Bronchial epithelial cell (primary cell): ENCODE measurements around the gene CDH13. TPM values are rescaled to one million over a fixed set of nuclear protein-coding genes. Genes with fewer than 3 reads are reported as not detected.

ENCODE experiments used
- DNase-seq: peaks from one replicate; pipeline ENCODE4 v3.0.0-alpha.2; 2010; ENCODE audit warnings: low read depth
- FAIRE-seq: peaks from 2 replicates; lab custom pipeline; 2011; peaks lifted over from hg19 to GRCh38; lab: Jason Lieb, UNC
- H3K27me3 ChIP-seq: 2 replicates; pipeline ENCODE4 v1.5.1; 2011; ENCODE audit warnings: low read length; ENCODE audit not compliant: control insufficient read depth, insufficient read depth
- H3K36me3 ChIP-seq: 2 replicates; pipeline ENCODE4 v1.5.1; 2011; ENCODE audit warnings: low read length; ENCODE audit not compliant: control insufficient read depth, insufficient read depth
- H3K4me3 ChIP-seq: 2 replicates; pipeline ENCODE4 v1.5.1; 2011; ENCODE audit warnings: mild to moderate bottlenecking, low read depth, low read length, control low read depth
- CTCF ChIP-seq: IDR thresholded peaks from 2 replicates; pipeline ENCODE4 v1.5.1; 2011; ENCODE audit warnings: mild to moderate bottlenecking, moderate library complexity, low read length, control low read depth, inconsistent platforms; ENCODE audit not compliant: insufficient read depth, severe bottlenecking
- total RNA-seq: library from RNA; depleted of rRNA; stranded (reverse); fragments of >200 nt; gene quantifications from 2 replicates; pipeline ENCODE4 v1.2.1, GENCODE V29; 2014

The CDH13 gene
- total RNA-seq, 1 donor from 2014 or later, result 31.3 TPM

DNA sequence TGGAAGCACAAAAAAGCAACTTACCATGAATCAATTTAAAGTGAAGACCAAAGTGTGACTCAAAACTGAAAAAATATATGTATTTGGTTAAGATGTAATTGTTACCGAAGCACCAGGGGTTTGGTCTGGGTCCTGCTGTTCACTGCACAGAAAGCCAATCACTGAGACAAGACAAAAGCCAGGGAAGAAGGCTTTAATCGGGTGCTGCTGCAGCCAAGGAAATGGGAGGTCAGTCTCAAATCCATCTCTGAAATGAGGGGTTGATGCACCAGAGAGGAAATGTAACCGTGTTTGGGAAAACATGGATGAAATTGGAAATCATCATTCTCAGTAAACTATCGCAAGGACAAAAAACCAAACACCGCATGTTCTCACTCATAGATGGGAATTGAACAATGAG, 1107.4 kb downstream of the CDH13 start:
- no peak for TF ChIP-seq CTCF
- no peaks in the 10 kb centered on the region for H3K27me3 ChIP-seq
- DNase-seq (no peak), FAIRE-seq (no peak)
- no peak overlapping the region for H3K4me3 ChIP-seq
- H3K36me3 ChIP-seq, result no peaks in the 10 kb centered on the region

DNA sequence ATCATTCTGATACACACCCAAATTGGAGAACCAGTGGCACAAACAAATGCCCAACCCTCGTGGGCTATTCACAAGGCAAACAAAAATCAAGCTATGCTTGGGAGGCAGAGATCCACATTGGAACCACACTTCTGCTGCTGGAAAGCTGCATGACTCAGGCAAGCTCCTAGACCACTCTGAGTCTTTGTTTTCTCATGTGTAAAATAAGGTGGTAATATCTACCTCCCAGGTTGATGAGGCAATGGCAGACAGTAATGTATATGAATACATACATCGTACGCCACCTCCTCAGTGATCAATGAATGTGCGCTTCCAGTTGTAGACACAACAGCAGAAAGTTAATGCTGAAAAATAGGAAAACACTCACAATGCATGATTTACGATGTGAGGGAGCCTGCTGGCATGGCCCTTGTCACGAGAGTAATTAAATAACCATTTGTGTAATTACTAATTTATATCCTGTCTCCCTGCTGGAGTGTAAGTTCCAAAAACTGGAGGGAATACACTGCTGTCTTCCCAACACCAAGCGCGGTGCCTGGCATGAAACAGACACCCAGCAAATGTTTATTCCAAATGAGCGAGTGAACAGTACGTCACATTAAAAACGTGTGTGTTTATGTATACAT, 1111.1 kb downstream of the CDH13 start:
- H3K36me3 ChIP-seq, result no peaks in the 10 kb centered on the region
- DNase-seq (no peak), FAIRE-seq (no peak)
- no peak overlapping the region for H3K4me3 ChIP-seq
- TF ChIP-seq CTCF, result no peak
- H3K27me3 ChIP-seq, result no peaks in the 10 kb centered on the region

DNA sequence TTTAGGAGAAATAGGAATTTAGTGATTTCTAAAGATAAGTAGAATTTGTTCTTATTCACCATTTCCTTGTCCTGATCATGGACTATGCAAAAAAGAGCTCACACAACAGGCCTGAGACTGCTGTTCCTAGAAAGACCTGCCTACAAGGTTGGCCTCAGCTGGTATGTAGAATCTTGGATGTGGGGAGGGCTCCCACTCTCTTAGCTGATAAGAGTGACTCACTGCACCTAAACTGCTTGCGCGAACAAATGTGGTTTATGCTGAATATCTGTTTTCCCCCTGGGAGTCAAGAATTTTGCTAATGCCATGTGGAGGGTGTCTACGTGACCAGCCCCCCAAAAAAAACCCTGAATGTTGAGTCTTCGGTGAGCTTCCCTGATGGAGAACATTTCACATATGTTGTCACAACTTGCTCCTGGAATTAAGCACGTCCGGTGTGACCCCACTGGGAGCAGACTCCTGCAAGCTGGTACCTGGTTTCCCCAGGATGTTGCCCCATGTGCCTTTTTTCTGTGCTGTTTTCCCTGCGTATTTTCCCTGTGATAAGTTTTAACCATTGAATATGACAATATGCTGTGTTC, 1112.2 kb downstream of the CDH13 start:
- no peak for DNase-seq
- Histone ChIP-seq H3K36me3 (no peaks in the 10 kb centered on the region), H3K4me3 (no peak overlapping the region), H3K27me3 (no peaks in the 10 kb centered on the region)
- no peak for FAIRE-seq
- no peak for TF ChIP-seq CTCF

- H3K27me3 ChIP-seq, result no peaks in the 10 kb centered on the region
- no peak for FAIRE-seq
- no peak for TF ChIP-seq CTCF
- no peak for DNase-seq
- no peaks in the 10 kb centered on the region for H3K36me3 ChIP-seq
- H3K4me3 ChIP-seq, result no peak overlapping the region
Measured at GRCh38 chr16:83742124-83742899, 1115.5 kb downstream of the CDH13 start.

DNA sequence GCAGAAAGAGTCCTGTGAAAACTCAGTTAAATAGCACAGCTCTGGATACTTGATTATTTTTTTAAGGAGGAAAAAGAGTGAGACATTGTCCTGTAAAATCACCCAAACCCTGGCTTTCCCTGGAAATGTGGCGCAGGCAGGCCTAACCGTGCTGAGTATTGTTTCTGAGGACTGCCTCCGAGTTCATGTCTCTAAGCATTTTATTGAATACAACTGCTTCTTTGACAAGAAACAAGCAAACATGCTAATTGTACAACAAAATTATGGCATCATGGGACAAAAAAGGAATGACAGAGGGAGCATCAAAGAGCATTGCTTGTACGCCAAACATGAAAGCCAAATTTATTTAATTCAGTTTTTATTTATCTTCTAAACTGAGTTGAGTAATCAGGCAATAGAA, 1116.5 kb downstream of the CDH13 start:
- TF ChIP-seq CTCF, result no peak
- H3K36me3 ChIP-seq, result no peaks in the 10 kb centered on the region
- no peaks in the 10 kb centered on the region for H3K27me3 ChIP-seq
- DNase-seq (no peak), FAIRE-seq (no peak)
- H3K4me3 ChIP-seq, result no peak overlapping the region
